Measurements from ENCODE around the gene STK38L. TPM values are rescaled to one million over a fixed set of nuclear protein-coding genes. Genes with fewer than 3 reads are reported as not detected.

Gene STK38L
- total RNA-seq (2011; cell fraction: chromatin; rRNA removed; ENCODE audit: low replicate concordance), result 3.1 and 7.4 TPM in 2 replicates
- 0.50 and 0.53 TPM in 2 replicates for total RNA-seq (2011; cell fraction: nucleolus; rRNA removed)
- total RNA-seq (2011; cell fraction: nucleoplasm; rRNA removed), result 1.4 and 2.2 TPM in 2 replicates
- 6.0 and 7.0 TPM in 2 replicates for total RNA-seq (2014; rRNA removed)
- total RNA-seq (2014; rRNA removed; fragmentation: Illumina TruSeq; extraction: Trizol), result 9.2 and 10.6 TPM in 2 replicates
- total RNA-seq (2015; rRNA removed; fragmentation: Illumina TruSeq; extraction: Trizol), result 5.9 and 7.9 TPM in 2 replicates
- 9.2 and 9.3 TPM in 2 replicates for total RNA-seq (2021)
- 2.9 and 6.8 TPM in 2 replicates for polyA plus RNA-seq (2011; rRNA removed)
- 0.94 and 1.0 TPM in 2 replicates for polyA plus RNA-seq (2011; cell fraction: cytosol; rRNA removed)
- 1.6 and 2.0 TPM in 2 replicates for polyA plus RNA-seq (2011; cell fraction: nucleus; rRNA removed)
- 4.4 and 5.0 TPM in 2 replicates for polyA plus RNA-seq (2012)
- polyA plus RNA-seq (2014; fragmentation: Illumina TruSeq; extraction: Trizol), result 7.1 and 10.7 TPM in 2 replicates
- 1 to 10 TPM; 2.6 to 3.2 TPM for polyA plus RNA-seq (2014; fragmentation: Nextera tagmentation; extraction: Ambion mirVana)
- polyA plus RNA-seq (2014; rRNA removed), result 6.9 and 8.1 TPM in 2 replicates
- polyA minus RNA-seq (2011; rRNA and poly(A)+ RNA removed), result 5.1 and 6.9 TPM in 2 replicates
- 2.9 and 6.6 TPM in 2 replicates for polyA minus RNA-seq (2011; cell fraction: cytosol; rRNA and poly(A)+ RNA removed)
- polyA minus RNA-seq (2011; cell fraction: nucleus; rRNA and poly(A)+ RNA removed), result 1.5 and 1.7 TPM in 2 replicates
- percentile 56 among the genes with signal in this experiment for Bru-seq, nascent RNA
- percentile 57 among the genes with signal in this experiment for BruChase-seq, experiment 1, labeled RNA remaining after a 2-hour chase
- percentile 55 among the genes with signal in this experiment for BruChase-seq, experiment 2, labeled RNA remaining after a 6-hour chase
- long read RNA-seq, experiment 1, full-length matches to known transcripts, result 20 of 34 reads
- long read RNA-seq, experiment 1, partial matches to known transcripts, result 5 of 34 reads
- long read RNA-seq, experiment 1, other reads (novel, unspliced or antisense), result 9 of 34 reads
- long read RNA-seq, experiment 2, partial matches to known transcripts, result 0 of 2 reads
- long read RNA-seq, experiment 2, other reads (novel, unspliced or antisense), result 2 of 2 reads
- long read RNA-seq, experiment 3, full-length matches to known transcripts, result 1 of 2 reads
- long read RNA-seq, experiment 3, partial matches to known transcripts, result 0 of 2 reads
- long read RNA-seq, experiment 3, other reads (novel, unspliced or antisense), result 1 of 2 reads

- Histone ChIP-seq H3K9ac (ENCODE audit: insufficient read depth in 1 of 2, low read depth in 2 of 2, low read length in 2 of 2) (peak within 1 kb of the TSS; percentile 73 to 92), H3K9me3 (replicated peaks; ENCODE audit: control insufficient read depth, insufficient read depth, low read depth, low read length) (peaks cover 2% of the 10 kb centered on the region; the same call in 1 of the 2 replicates), H2AFZ (ENCODE audit: low read depth, low read length) (peak within 1 kb of the TSS; percentile 100), H4K20me1 (replicated peaks; ENCODE audit: control insufficient read depth, insufficient read depth, low read length) (no peaks in the 10 kb centered on the region), H3K27me3 (ENCODE audit: control insufficient read depth in 2 of 2, insufficient read depth in 2 of 2, low read length in 2 of 2) (no peaks in the 10 kb centered on the region), H3K27ac (ENCODE audit: extremely low read depth, low read depth, low read length) (peak within 1 kb of the TSS; percentile 64), H3K4me2 (ENCODE audit: insufficient read depth, low read length) (peak within 1 kb of the TSS; percentile 89), H3K79me2 (ENCODE audit: control insufficient read depth, insufficient read depth, low read length) (no peaks in the 10 kb centered on the region), H3K9me1 (ENCODE audit: control insufficient read depth, insufficient read depth, low read length) (no peaks in the 10 kb centered on the region), H3K4me1 (replicated peaks in 1 of 2; ENCODE audit: control insufficient read depth in 2 of 2, insufficient read depth in 2 of 2, low read length in 2 of 2) (peaks cover 10 to 11% of the 10 kb centered on the region in 2 experiments), H3K36me3 (ENCODE audit: control insufficient read depth, insufficient read depth, low read length) (no peaks in the 10 kb centered on the region), H3K4me3 (peak within 1 kb of the TSS; percentile 65)
- in situ Hi-C loops (cut with MboI), result no loop called here
- WGBS (ENCODE audit: insufficient coverage, low coverage, missing lambda C conversion rate), result 8% methylated on average over 55 of the region's 69 CpGs
- ChIA-PET POLR2A (interaction anchor here (0.5 to 1.2 kb wide), 6 partner anchors 12 to 258 kb away, joined by 3 to 4 read pairs (median 3); no protein-coding TSS in a partner anchor), CTCF (ENCODE audit: low intra/inter-chr PET ratio) (no interaction called here)
- ATAC-seq (peak; percentile 100), FAIRE-seq (peak; percentile 94), DNase-seq (ENCODE audit: extremely low read depth in 1 of 4, low spot score in 3 of 4) (peak; percentile 91 to 97 (median 96))
- intact Hi-C loops (cut with micrococcal nuclease), result loop anchor here (10.0 kb wide), 1 partner anchor 229 kb away; the partner anchor contains the start of gene TM7SF3
- BruUV-seq (replicated peaks), result no TSS peak
- TF ChIP-seq EHMT2 (IDR thresholded peaks at IDR 0.05), result peak; percentile 92
- TF ChIP-seq ELF4 (CRISPR knock-in tag; IDR thresholded peaks at IDR 0.05), result no peak
- 0 out of 2 replicates have a peak, but pooled peaks have one; percentile 23 for TF ChIP-seq SMAD4 (CRISPR knock-in tag; conservative IDR thresholded peaks at IDR 0.05)
- TF ChIP-seq CHD1 (IDR thresholded peaks at IDR 0.05; ENCODE audit: low read length), result peak; percentile 41
- TF ChIP-seq, protein P1, sequence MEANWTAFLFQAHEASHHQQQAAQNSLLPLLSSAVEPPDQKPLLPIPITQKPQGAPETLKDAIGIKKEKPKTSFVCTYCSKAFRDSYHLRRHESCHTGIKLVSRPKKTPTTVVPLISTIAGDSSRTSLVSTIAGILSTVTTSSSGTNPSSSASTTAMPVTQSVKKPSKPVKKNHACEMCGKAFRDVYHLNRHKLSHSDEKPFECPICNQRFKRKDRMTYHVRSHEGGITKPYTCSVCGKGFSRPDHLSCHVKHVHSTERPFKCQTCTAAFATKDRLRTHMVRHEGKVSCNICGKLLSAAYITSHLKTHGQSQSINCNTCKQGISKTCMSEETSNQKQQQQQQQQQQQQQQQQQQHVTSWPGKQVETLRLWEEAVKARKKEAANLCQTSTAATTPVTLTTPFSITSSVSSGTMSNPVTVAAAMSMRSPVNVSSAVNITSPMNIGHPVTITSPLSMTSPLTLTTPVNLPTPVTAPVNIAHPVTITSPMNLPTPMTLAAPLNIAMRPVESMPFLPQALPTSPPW (CRISPR knock-in tag; IDR thresholded peaks at IDR 0.05), result peak; percentile 69
- TF ChIP-seq XRCC5 (IDR thresholded peaks at IDR 0.05; ENCODE audit: low read depth, low read length), result peak; percentile 42; the same call in 1 of the 2 replicates
- no peak for TF ChIP-seq DLX4 (CRISPR knock-in tag; IDR thresholded peaks at IDR 0.05)
- peak; percentile 37; the same call in 1 of the 2 replicates for TF ChIP-seq EP400 (IDR thresholded peaks at IDR 0.05)
- TF ChIP-seq NCOA2 (IDR thresholded peaks at IDR 0.05; ENCODE audit: partially characterized antibody in 2 of 2), result no peak
- TF ChIP-seq MBD2 (IDR thresholded peaks at IDR 0.05; ENCODE audit: borderline replicate concordance, low read depth), result 0 out of 2 replicates have a peak, but pooled peaks have one; percentile 31
- TF ChIP-seq ATF1 (CRISPR knock-in tag; IDR thresholded peaks at IDR 0.05), result peak; percentile 80
- TF ChIP-seq ATF1 (tag; IDR thresholded peaks at IDR 0.05), result peak; percentile 98
- TF ChIP-seq ERF (CRISPR knock-in tag; IDR thresholded peaks at IDR 0.05), result 0 out of 2 replicates have a peak, but pooled peaks have one; percentile 45
- no peak for TF ChIP-seq ZNF174 (CRISPR knock-in tag; IDR thresholded peaks at IDR 0.05)
Observed at GRCh38 chr12:27243804-27244688, at the start of gene STK38L. TSS of gene STK38L (plus strand) at chr12:27244286. CDS start at chr12:27297721, 53,435 bp downstream.

Measured in K562 (cell line).